HEK293 (cell line): ENCODE results near the gene TET1.

Experiments
- MYNN ChIP-seq: fragments of 450-650 bp; formaldehyde crosslinking; IDR thresholded peaks from 2 replicates; pipeline ENCODE4 v1.5.1; 2016; ENCODE audit warnings: missing biosample characterization, missing genetic modification characterization, borderline replicate concordance
- SP7 ChIP-seq: fragments of 450-650 bp; formaldehyde crosslinking; IDR thresholded peaks from 2 replicates; pipeline ENCODE4 v1.5.1; 2016; ENCODE audit warnings: missing biosample characterization, missing genetic modification characterization
- WT1 ChIP-seq: fragments of 450-650 bp; formaldehyde crosslinking; IDR thresholded peaks from 2 replicates; pipeline ENCODE4 v1.5.1; 2016; ENCODE audit warnings: missing biosample characterization, missing genetic modification characterization
- ZNF24 ChIP-seq: fragments of 450-650 bp; formaldehyde crosslinking; IDR thresholded peaks from 2 replicates; pipeline ENCODE4 v1.5.1; 2016; ENCODE audit warnings: missing biosample characterization, missing genetic modification characterization
- ZNF48 ChIP-seq: fragments of 450-650 bp; formaldehyde crosslinking; IDR thresholded peaks from 2 replicates; pipeline ENCODE4 v1.5.1; 2016; ENCODE audit warnings: missing biosample characterization, missing genetic modification characterization
- ZNF777 ChIP-seq: fragments of 450-650 bp; formaldehyde crosslinking; IDR thresholded peaks from 2 replicates; pipeline ENCODE4 v1.5.1; 2017; ENCODE audit warnings: missing biosample characterization, missing genetic modification characterization, borderline replicate concordance
- TF ChIP-seq, protein P1 (sequence below): fragments of 450-650 bp; formaldehyde crosslinking; IDR thresholded peaks from 2 replicates; pipeline ENCODE4 v1.5.1; 2016; ENCODE audit warnings: missing biosample characterization, missing genetic modification characterization
- TF ChIP-seq, protein P2 (sequence below): fragments of 450-650 bp; formaldehyde crosslinking; IDR thresholded peaks from 2 replicates; pipeline ENCODE4 v1.5.1; 2017; ENCODE audit warnings: missing biosample characterization, mild to moderate bottlenecking, missing genetic modification characterization, moderate library complexity

DNA sequence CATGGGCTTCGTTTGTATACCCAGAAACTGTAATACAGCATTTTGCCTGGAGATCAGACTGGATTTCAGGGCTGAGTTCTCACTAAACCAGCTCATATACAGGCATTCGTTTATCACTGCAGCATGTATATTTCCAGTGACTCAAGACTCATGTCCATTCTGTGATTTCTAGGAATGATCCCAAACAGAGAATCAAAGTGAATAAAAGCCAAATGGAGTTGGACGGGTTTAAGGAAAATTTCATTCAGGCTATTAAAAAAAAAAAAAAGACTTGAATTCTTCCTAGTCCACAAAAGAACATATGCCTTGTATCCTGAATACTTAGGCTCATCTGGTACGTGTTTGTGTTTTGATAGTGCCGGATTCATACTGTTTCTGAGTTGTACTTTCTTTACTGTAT, 46.8 kb downstream of the TET1 start:
- TF ChIP-seq, protein P1, sequence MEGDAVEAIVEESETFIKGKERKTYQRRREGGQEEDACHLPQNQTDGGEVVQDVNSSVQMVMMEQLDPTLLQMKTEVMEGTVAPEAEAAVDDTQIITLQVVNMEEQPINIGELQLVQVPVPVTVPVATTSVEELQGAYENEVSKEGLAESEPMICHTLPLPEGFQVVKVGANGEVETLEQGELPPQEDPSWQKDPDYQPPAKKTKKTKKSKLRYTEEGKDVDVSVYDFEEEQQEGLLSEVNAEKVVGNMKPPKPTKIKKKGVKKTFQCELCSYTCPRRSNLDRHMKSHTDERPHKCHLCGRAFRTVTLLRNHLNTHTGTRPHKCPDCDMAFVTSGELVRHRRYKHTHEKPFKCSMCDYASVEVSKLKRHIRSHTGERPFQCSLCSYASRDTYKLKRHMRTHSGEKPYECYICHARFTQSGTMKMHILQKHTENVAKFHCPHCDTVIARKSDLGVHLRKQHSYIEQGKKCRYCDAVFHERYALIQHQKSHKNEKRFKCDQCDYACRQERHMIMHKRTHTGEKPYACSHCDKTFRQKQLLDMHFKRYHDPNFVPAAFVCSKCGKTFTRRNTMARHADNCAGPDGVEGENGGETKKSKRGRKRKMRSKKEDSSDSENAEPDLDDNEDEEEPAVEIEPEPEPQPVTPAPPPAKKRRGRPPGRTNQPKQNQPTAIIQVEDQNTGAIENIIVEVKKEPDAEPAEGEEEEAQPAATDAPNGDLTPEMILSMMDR, result no peak
- TF ChIP-seq ZNF777 (tag by site-specific recombination), result no peak
- no peak for TF ChIP-seq MYNN (tag by site-specific recombination)
- TF ChIP-seq SP7 (tag by site-specific recombination), result no peak
- TF ChIP-seq ZNF24 (tag by site-specific recombination), result no peak
- no peak for TF ChIP-seq ZNF48 (tag by site-specific recombination)
- TF ChIP-seq WT1 (tag by site-specific recombination), result no peak
- TF ChIP-seq, protein P2, sequence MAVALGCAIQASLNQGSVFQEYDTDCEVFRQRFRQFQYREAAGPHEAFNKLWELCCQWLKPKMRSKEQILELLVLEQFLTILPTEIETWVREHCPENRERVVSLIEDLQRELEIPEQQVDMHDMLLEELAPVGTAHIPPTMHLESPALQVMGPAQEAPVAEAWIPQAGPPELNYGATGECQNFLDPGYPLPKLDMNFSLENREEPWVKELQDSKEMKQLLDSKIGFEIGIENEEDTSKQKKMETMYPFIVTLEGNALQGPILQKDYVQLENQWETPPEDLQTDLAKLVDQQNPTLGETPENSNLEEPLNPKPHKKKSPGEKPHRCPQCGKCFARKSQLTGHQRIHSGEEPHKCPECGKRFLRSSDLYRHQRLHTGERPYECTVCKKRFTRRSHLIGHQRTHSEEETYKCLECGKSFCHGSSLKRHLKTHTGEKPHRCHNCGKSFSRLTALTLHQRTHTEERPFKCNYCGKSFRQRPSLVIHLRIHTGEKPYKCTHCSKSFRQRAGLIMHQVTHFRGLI (tag by site-specific recombination), result no peak
